Hepatocyte (in vitro differentiated cells): Measurements from ENCODE around the gene TXNDC11. TPM values are rescaled to one million over a fixed set of nuclear protein-coding genes. Genes with fewer than 3 reads are reported as not detected.

Experiments
- DNase-seq: peaks from one replicate; pipeline ENCODE4 v3.0.0-alpha.2; 2016; ENCODE audit warnings: low spot score
- H2AFZ ChIP-seq: fragments of 200-600 bp; sonication (generic); 2 replicates; pipeline ENCODE4 v1.6.0; 2016; ENCODE audit warnings: antibody characterized with exemption, mild to moderate bottlenecking
- H3K27ac ChIP-seq: fragments of 200-600 bp; sonication (generic); 2 replicates; pipeline ENCODE4 v1.5.1; 2016; ENCODE audit warnings: mild to moderate bottlenecking
- H3K27me3 ChIP-seq: fragments of 200-600 bp; sonication (generic); 2 replicates; pipeline ENCODE4 v1.6.1; 2016
- H3K36me3 ChIP-seq: fragments of 200-600 bp; sonication (generic); replicated peaks from 2 replicates; pipeline ENCODE4 v1.5.1; 2016; ENCODE audit warnings: low read depth; ENCODE audit not compliant: insufficient read depth
- H3K4me1 ChIP-seq: fragments of 200-600 bp; sonication (generic); 2 replicates; pipeline ENCODE4 v1.5.1; 2016; ENCODE audit warnings: mild to moderate bottlenecking, moderate library complexity; ENCODE audit not compliant: insufficient read depth
- H3K4me2 ChIP-seq: fragments of 200-600 bp; sonication (generic); 2 replicates; pipeline ENCODE4 v1.6.0; 2016
- H3K4me3 ChIP-seq: fragments of 200-600 bp; sonication (generic); 2 replicates; pipeline ENCODE4 v1.5.1; 2016; ENCODE audit warnings: mild to moderate bottlenecking
- H3K79me2 ChIP-seq: fragments of 200-600 bp; sonication (generic); 2 replicates; pipeline ENCODE4 v1.6.0; 2017; ENCODE audit warnings: mild to moderate bottlenecking
- H3K9me2 ChIP-seq: fragments of 200-600 bp; sonication (generic); replicated peaks from 2 replicates; pipeline ENCODE4 v1.6.0; 2017; ENCODE audit warnings: mild to moderate bottlenecking; ENCODE audit not compliant: insufficient read depth
- H3K9me3 ChIP-seq: fragments of 200-600 bp; sonication (generic); 2 replicates; pipeline ENCODE4 v1.5.1; 2016; ENCODE audit warnings: low read depth, mild to moderate bottlenecking
- H4K20me1 ChIP-seq: fragments of 200-600 bp; sonication (generic); 2 replicates; pipeline ENCODE4 v1.6.0; 2016; ENCODE audit warnings: mild to moderate bottlenecking; ENCODE audit not compliant: insufficient read depth, poor library complexity, severe bottlenecking
- EZH2 ChIP-seq: fragments of 200-600 bp; sonication (generic); IDR thresholded peaks from 2 replicates; pipeline ENCODE4 v1.6.1; 2016; ENCODE audit warnings: antibody characterized with exemption, mild to moderate bottlenecking, borderline replicate concordance
- EZH2phosphoT487 ChIP-seq: fragments of 200-600 bp; sonication (generic); IDR thresholded peaks from one replicate; pipeline ENCODE4 v1.6.1; 2018; ENCODE audit warnings: antibody characterized with exemption, mild to moderate bottlenecking, low read depth, moderate library complexity; ENCODE audit not compliant: unreplicated experiment, severe bottlenecking
- WGBS: methylation state at CpG from one replicate; pipeline ENCODE4 v1.1.6; 2016; ENCODE audit warnings: low lambda C conversion rate; ENCODE audit errors: missing lambda C conversion rate; 5-methylcytosine and 5-hydroxymethylcytosine counted together
- polyA plus RNA-seq: library from polyadenylated mRNA; unstranded; fragments of >200 nt; fragmentation: Nextera tagmentation; extraction: Ambion mirVana; gene quantifications from 2 replicates; pipeline ENCODE4 v1.2.1, GENCODE V29; 2016
- total RNA-seq: library from RNA; depleted of rRNA; stranded (reverse); fragments of >200 nt; gene quantifications from 2 replicates; pipeline ENCODE4 v1.2.3, GENCODE V29; 2014
- TF ChIP-seq, protein P1 (sequence below): fragments of 200-600 bp; sonication (generic); IDR thresholded peaks from 2 replicates; pipeline ENCODE4 v1.5.1; 2016; ENCODE audit warnings: antibody characterized with exemption, mild to moderate bottlenecking; ENCODE audit not compliant: poor library complexity

Gene TXNDC11
- total and polyA plus RNA-seq, 2 experiments from 2014 or later, result 58.5 to 59.4 TPM

DNA sequence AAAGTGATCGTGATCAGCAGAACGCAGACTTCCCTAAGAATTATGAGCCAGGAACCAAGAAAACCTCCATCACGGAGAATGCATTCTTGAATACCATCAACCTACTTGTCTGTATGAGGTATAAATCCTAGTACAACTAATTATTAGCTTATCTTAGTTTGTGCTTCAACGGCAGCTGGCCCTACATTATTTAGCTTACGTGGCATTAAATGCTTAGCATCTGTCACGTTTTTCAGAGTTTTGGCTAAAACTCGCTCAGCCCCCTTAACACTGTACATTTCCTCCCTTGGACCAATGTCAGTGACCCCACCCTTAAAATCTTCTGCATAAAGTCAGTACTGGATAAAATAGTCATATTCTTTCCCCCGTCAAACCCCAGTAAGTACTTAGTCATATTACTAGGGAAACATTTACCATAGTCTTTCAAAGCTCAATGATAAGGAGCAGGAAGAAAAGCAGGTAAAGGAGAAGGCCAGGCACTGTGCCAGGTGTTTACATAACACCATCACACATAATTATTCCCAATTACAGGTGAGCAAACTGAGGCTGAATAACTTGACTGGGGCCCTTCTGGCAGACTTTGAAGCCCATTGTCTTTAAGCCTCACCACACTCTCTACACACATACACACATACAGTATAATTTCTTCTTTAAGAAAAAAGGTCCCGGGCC lies 16.6 kb upstream of the TXNDC11 start:
- DNase-seq, result peak; percentile 42
- TF ChIP-seq EZH2phosphoT487 (no peak), EZH2 (no peak)
- TF ChIP-seq, protein P1, sequence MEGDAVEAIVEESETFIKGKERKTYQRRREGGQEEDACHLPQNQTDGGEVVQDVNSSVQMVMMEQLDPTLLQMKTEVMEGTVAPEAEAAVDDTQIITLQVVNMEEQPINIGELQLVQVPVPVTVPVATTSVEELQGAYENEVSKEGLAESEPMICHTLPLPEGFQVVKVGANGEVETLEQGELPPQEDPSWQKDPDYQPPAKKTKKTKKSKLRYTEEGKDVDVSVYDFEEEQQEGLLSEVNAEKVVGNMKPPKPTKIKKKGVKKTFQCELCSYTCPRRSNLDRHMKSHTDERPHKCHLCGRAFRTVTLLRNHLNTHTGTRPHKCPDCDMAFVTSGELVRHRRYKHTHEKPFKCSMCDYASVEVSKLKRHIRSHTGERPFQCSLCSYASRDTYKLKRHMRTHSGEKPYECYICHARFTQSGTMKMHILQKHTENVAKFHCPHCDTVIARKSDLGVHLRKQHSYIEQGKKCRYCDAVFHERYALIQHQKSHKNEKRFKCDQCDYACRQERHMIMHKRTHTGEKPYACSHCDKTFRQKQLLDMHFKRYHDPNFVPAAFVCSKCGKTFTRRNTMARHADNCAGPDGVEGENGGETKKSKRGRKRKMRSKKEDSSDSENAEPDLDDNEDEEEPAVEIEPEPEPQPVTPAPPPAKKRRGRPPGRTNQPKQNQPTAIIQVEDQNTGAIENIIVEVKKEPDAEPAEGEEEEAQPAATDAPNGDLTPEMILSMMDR, result no peak
- no peaks in the 10 kb centered on the region for H3K27me3 ChIP-seq
- no peak overlapping the region for H3K27ac ChIP-seq
- no peak overlapping the region for H3K4me3 ChIP-seq
- H3K79me2 ChIP-seq, result no peaks in the 10 kb centered on the region
- H3K4me1 ChIP-seq, result peaks cover 15% of the 10 kb centered on the region
- no peaks in the 10 kb centered on the region for H3K9me2 ChIP-seq
- H3K4me2 ChIP-seq, result no peak overlapping the region
- no peak overlapping the region for H2AFZ ChIP-seq
- H4K20me1 ChIP-seq, result no peaks in the 10 kb centered on the region
- peaks cover 5% of the 10 kb centered on the region for H3K36me3 ChIP-seq
- WGBS, result 75% methylated on average over 9 of the region's 9 CpGs
- H3K9me3 ChIP-seq, result no peaks in the 10 kb centered on the region

DNA sequence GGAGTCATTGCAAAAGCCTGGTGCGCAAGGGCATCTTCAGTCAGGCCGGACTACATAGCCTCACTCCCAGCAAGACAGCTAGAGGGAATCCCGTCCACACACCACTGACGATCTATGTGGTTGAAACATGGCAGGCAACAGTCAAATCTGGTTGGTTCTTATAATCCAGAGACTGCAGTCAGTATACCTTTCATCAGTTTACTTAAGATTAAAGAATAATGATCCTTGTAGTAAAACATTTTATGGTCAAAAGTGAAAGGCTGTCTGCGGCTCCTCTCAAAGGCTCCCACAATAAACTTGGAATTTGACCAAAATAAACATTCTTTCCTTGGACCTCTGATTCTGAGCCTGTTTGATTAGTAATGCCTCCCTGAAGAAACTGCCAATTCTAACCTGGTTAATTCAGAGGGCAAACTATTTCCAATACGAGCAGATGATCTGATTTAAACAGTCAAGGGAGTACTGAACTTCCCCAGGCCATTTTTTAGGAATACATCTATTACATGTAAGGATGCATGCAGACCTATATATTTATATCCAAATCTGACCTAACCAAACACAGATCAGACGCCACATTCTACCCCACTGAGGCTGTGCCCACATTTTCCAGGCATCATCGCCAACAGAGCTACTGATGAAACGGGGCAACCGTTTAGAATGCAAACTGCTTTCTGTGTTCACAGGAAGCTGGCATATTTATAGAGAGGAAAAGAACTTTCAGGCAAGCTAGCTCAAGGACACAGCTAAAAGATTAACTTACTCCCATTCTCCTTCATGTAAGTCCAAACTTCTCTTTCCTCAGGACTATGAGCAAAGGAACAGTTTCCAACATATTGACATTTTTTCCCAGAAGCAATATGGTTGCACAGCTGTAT lies 15.3 kb upstream of the TXNDC11 start:
- no peak overlapping the region for H3K27ac ChIP-seq
- peaks cover 5% of the 10 kb centered on the region for H3K36me3 ChIP-seq
- H2AFZ ChIP-seq, result no peak overlapping the region
- peaks cover 15% of the 10 kb centered on the region for H3K4me1 ChIP-seq
- H3K4me2 ChIP-seq, result peak overlapping the region; percentile 22
- no peaks in the 10 kb centered on the region for H3K9me3 ChIP-seq
- no peaks in the 10 kb centered on the region for H3K27me3 ChIP-seq
- H3K4me3 ChIP-seq, result no peak overlapping the region
- H3K79me2 ChIP-seq, result peaks cover 3% of the 10 kb centered on the region
- TF ChIP-seq EZH2 (no peak), EZH2phosphoT487 (peak; percentile 98)
- WGBS, result 49% methylated on average over 10 of the region's 10 CpGs
- no peaks in the 10 kb centered on the region for H4K20me1 ChIP-seq
- DNase-seq, result peak; percentile 55
- no peaks in the 10 kb centered on the region for H3K9me2 ChIP-seq

DNA sequence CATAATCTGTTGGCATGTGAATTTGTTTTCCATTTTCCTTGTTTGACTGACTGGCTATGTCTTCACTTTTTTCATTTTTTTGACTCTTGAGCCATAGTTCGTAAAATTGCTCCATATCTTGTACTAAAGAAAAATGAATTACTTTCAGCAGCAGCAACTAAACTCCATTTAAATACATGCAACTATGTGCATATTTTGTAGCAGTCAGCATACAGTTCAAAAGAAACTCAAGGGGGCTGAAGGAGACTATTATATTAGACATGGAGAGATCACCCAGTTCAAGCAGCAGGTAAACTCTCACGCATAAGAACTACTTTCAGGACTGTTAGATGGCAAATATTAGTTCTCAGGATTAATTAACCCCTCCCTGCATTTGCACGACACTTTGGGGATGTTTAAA lies 13.6 kb upstream of the TXNDC11 start:
- peaks cover 3% of the 10 kb centered on the region for H3K79me2 ChIP-seq
- H3K4me1 ChIP-seq, result peaks cover 15% of the 10 kb centered on the region
- H3K27me3 ChIP-seq, result no peaks in the 10 kb centered on the region
- H2AFZ ChIP-seq, result no peak overlapping the region
- H3K27ac ChIP-seq, result no peak overlapping the region
- H3K4me2 ChIP-seq, result no peak overlapping the region
- no peaks in the 10 kb centered on the region for H4K20me1 ChIP-seq
- H3K36me3 ChIP-seq, result peaks cover 5% of the 10 kb centered on the region
- WGBS, result 99% methylated on average over 3 of the region's 3 CpGs
- TF ChIP-seq EZH2phosphoT487 (no peak), EZH2 (no peak)
- TF ChIP-seq, protein P1, result no peak
- H3K9me2 ChIP-seq, result no peaks in the 10 kb centered on the region
- no peak overlapping the region for H3K4me3 ChIP-seq
- DNase-seq, result no peak
- H3K9me3 ChIP-seq, result no peaks in the 10 kb centered on the region
